GM19099 (cell line): ENCODE measurements around the gene PRELP.

Experiments used
- POLR2A ChIP-seq: IDR thresholded peaks from 3 replicates; pipeline ENCODE4 v1.6.1; 2011; ENCODE audit warnings: low read depth; ENCODE audit not compliant: insufficient read length; ENCODE audit errors: extremely low read depth

PRELP gene

DNA sequence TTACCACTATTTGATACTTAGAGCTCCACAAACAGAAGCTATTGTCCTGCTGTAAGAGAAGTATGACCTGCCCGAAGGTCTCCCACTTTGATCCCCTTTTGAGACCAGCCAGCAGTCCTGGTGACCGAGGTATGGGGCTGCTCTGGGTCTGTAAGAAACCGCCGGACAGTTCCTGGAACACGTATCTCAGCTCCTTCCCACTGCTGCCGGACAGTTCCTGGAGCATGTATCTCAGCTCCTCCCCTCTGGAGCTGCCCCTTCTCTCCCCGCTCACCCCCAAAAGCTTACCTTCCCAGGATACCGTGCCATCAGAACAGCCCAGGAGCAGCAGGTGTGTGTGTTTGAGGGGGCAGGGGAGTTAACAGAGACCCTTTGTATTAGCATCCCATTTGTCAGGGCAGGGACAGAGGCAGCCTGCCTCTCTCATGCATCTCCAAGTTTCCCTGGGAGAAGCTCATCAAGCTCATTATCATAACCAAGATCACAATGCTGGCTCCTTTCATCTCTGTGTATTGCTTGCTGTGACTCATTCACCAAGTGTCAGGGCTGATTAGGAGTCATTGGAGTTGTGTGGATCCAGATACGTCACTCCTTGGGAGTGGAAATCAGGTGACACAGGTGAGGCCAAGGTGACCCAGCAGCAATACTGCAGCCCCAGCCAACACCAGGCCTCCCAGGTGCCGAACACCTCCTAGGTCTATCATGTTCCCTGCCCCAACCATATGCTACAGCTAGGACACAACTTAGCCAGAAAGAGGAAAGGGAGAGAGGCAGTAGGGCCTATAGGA, 43.6 kb downstream of the PRELP start:
- no peak for TF ChIP-seq POLR2A

DNA sequence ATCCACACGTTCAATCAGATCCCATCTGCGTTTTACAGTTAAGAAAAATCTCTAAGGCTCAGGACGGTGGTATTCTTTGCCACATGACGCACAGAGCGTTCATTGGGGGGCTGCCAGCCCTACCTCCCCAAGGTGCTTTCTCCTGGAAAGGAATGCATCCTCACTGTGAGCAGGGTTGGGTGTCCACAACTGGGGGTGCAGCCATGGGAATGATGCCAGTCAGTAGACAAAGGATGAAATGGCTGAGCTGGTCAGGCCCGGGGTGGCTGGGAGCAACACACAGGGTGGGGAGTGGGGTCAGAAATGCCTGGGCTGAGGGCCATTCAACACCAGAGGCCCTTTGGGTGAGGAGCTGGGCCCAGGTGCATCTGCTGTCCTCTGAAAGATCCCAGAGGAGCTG, 44.3 kb downstream of the PRELP start:
- no peak for TF ChIP-seq POLR2A

DNA sequence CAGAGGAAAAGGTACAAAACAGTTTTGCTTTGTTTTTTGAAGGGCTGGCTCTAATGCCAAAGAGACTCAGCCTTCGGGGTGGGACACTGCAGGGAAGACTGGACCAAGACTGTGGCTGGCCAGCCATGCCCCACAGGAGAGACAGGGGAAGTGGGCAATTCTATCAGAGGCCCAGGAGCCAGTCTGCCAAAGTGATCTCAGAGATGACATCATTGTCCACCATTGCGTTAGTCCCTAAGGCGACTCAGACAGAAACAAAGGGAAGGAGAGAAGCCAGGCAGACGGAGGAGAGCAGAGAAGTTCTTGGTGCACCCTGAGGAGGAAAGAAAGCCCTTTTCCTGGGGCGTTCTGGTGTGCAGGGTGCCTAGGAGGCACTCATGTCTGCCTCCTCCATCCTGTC, 44.7 kb downstream of the PRELP start:
- TF ChIP-seq POLR2A, result no peak

DNA sequence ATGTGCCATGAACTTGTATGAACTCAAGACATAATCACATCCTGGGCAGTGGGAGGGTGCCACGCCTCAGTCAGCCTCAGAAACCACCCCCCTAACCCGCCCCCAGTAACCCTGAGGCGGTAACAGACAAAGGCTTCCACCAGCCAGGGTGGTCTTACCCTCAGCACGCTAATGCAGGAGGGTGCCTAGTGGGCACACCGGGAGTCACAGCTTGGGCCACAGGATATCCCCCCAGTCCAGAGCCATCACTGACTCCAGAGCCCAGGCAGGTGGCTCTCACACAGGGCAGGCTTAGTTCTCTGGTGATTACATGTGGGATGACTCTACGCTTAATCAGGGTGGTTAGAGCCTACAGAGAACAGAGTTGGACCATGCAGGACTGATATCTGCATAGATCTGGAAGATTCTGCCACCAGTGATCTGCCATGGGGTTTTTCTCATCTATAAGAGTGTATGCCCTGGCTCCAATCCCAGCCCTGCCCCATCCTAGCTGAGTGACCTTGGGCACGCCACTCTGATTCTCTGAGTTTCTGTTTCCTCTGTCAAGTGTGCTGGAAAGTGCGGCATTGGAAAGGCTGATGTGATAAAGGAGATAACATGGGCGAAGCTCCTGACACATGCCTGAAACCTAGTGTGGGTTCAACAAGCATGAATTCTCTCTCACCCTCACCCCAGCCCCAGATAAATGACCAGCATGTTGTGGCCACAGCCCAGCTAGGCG, 45.6 kb downstream of the PRELP start:
- no peak for TF ChIP-seq POLR2A

GRCh38 chr1:203521812-203522211, 46.2 kb downstream of the PRELP start:
- TF ChIP-seq POLR2A, result no peak

DNA sequence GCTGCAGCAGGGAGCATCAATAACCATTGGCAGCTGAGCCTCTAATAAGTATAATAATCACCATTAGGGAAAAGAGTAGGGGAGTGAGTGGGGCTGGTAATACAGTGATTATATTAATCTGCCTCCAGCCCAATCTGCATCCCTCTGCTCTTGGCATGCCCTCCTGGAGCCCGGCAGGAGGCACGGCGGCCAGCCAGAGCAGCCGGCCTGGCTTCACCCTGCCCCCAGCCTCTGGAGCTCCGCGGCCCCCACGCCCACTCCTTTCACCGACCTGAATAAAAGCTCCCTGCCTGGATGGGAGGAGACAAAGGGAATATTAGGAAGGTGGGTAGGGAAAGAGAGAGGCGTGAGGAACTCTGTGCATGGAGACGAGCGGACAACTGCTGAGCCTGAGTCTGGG, 46.6 kb downstream of the PRELP start:
- TF ChIP-seq POLR2A, result no peak

- no peak for TF ChIP-seq POLR2A
Observed at GRCh38 chr1:203523667-203524066, 48.1 kb downstream of the PRELP start.

- TF ChIP-seq POLR2A, result no peak
Observed at GRCh38 chr1:203524152-203524551, 48.5 kb downstream of the PRELP start.

- TF ChIP-seq POLR2A, result no peak
Observed at GRCh38 chr1:203524824-203525223, 49.2 kb downstream of the PRELP start.

DNA sequence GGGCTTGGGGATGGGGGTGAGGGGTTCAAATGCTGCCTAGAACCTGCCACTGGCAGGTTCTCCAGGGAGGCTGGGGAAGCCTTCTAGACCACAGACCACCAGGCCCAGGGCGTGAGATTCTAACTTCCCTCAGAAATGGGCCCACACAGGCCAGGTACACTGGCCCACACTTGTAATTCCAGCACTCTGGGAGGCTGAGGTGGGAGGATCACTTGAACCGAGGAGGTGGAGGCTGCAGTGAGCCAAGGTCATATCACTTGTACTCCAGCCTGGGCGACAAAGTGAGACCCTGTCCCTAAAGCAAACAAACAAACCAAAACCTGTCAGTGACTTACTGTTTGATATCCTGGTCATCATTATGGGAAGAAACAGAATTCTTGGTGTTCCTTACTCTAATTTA, 50.1 kb downstream of the PRELP start:
- no peak for TF ChIP-seq POLR2A

DNA sequence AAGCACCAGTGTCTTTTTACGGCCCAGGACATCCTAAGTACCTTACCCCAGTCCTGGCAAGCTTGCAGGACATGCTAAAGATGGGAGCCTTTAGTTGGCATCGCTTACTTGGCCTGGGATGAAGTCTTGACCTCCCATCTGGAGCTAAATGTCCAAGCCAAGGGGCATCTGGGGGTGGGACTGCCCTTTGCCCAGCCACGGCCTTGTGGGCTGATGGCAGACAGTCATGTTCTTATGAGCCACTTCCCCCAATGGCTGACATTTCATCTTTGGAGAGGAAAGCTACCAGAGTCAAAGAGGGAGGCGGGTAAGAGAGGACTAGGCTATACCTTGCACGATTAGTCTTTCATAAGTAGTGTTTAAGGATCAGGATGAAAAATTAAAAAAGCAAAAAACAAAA, 50.5 kb downstream of the PRELP start:
- TF ChIP-seq POLR2A, result no peak

GRCh38 chr1:203526572-203526971, 51.0 kb downstream of the PRELP start:
- TF ChIP-seq POLR2A, result no peak

DNA sequence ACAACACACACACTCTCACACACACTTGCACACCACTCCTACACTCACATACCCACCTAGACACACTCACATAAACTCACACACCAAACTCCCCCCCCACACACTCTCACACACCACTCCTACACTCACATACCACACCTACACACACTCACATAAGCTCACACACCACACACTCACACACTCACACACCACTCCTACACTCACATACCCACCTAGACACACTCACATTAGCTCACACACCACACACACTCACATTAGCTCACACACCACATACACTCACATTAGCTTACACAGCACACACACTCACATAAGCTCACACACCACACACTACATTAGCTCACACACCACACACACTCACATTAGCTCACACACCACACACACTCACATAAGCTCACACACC, 51.4 kb downstream of the PRELP start:
- TF ChIP-seq POLR2A, result no peak

GRCh38 chr1:203528063-203528462, 52.5 kb downstream of the PRELP start:
- TF ChIP-seq POLR2A, result no peak

- no peak for TF ChIP-seq POLR2A
Observed at GRCh38 chr1:203528976-203529835, 53.6 kb downstream of the PRELP start.
